ENCODE measurements around the gene BAZ2B. TPM values are rescaled to one million over a fixed set of nuclear protein-coding genes. Genes with fewer than 3 reads are reported as not detected.

BAZ2B gene
- total RNA-seq, 2 donors from 2014 or later, result 40.2 to 47.1 TPM

- Histone ChIP-seq H3K27ac (peak overlapping the region in 1 of 2 donors; percentile 58), H3K4me1 (no peaks in the 10 kb centered on the region), H3K4me3 (no peak overlapping the region), H3K36me3 (no peaks in the 10 kb centered on the region), H3K9me3 (no peaks in the 10 kb centered on the region), H3K27me3 (no peaks in the 10 kb centered on the region)
- no peak for TF ChIP-seq CTCF (IDR thresholded peaks at IDR 0.05)
- no peak for DNase-seq (ENCODE audit: low spot score)
Measured at GRCh38 chr2:159497256-159497655, 119.1 kb downstream of the BAZ2B start.

- Histone ChIP-seq H3K27ac (no peak overlapping the region), H3K4me1 (no peaks in the 10 kb centered on the region), H3K9me3 (no peaks in the 10 kb centered on the region), H3K27me3 (no peaks in the 10 kb centered on the region), H3K4me3 (no peak overlapping the region), H3K36me3 (no peaks in the 10 kb centered on the region)
- TF ChIP-seq CTCF (IDR thresholded peaks at IDR 0.05), result no peak
- no peak for DNase-seq (ENCODE audit: low spot score)
Measured at GRCh38 chr2:159489476-159489875, 126.9 kb downstream of the BAZ2B start.

- TF ChIP-seq CTCF (IDR thresholded peaks at IDR 0.05), result no peak
- Histone ChIP-seq H3K27me3 (no peaks in the 10 kb centered on the region), H3K9me3 (no peaks in the 10 kb centered on the region), H3K4me1 (peaks cover 0 to 3% of the 10 kb centered on the region in 2 donors), H3K36me3 (no peaks in the 10 kb centered on the region), H3K27ac (no peak overlapping the region), H3K4me3 (no peak overlapping the region)
- no peak for DNase-seq (ENCODE audit: low spot score)
Measured at GRCh38 chr2:159484532-159484931, 131.8 kb downstream of the BAZ2B start.

- H3K27me3 ChIP-seq, result no peaks in the 10 kb centered on the region
- DNase-seq (ENCODE audit: low spot score), result no peak
- peaks cover 21% of the 10 kb centered on the region for H3K36me3 ChIP-seq
- H3K4me3 ChIP-seq, result no peak overlapping the region
- H3K4me1 ChIP-seq, result peaks cover 0 to 3% of the 10 kb centered on the region in 2 donors
- no peaks in the 10 kb centered on the region for H3K9me3 ChIP-seq
- no peak for TF ChIP-seq CTCF (IDR thresholded peaks at IDR 0.05)
- H3K27ac ChIP-seq, result no peak overlapping the region
Measured at GRCh38 chr2:159476329-159476728, 140.0 kb downstream of the BAZ2B start.

- Histone ChIP-seq H3K27ac (no peak overlapping the region), H3K9me3 (no peaks in the 10 kb centered on the region), H3K27me3 (no peaks in the 10 kb centered on the region), H3K36me3 (peaks cover 21% of the 10 kb centered on the region), H3K4me3 (no peak overlapping the region), H3K4me1 (peaks cover 0 to 3% of the 10 kb centered on the region in 2 donors)
- DNase-seq (ENCODE audit: low spot score), result no peak
- TF ChIP-seq CTCF (IDR thresholded peaks at IDR 0.05), result no peak
Measured at GRCh38 chr2:159475793-159476192, 140.6 kb downstream of the BAZ2B start.

- Histone ChIP-seq H3K4me3 (no peak overlapping the region), H3K27me3 (no peaks in the 10 kb centered on the region), H3K27ac (no peak overlapping the region), H3K4me1 (no peaks in the 10 kb centered on the region), H3K36me3 (peaks cover 11% of the 10 kb centered on the region), H3K9me3 (no peaks in the 10 kb centered on the region)
- no peak for DNase-seq (ENCODE audit: low spot score)
- no peak for TF ChIP-seq CTCF (IDR thresholded peaks at IDR 0.05)
Measured at GRCh38 chr2:159471340-159471739, 145.0 kb downstream of the BAZ2B start.
